K562 (cell line): ENCODE results near the gene SOWAHC.

Experiments
- CC2D1A ChIP-seq: fragments of 450-650 bp; IDR thresholded peaks from 2 replicates; pipeline ENCODE4 v1.6.1; 2017; ENCODE audit warnings: mild to moderate bottlenecking
- GATA2 ChIP-seq: sonication (generic); formaldehyde crosslinking; IDR thresholded peaks from 2 replicates; pipeline ENCODE4 v1.4.0; 2020; ENCODE audit warnings: mild to moderate bottlenecking, missing genetic modification reagents
- HCFC1 ChIP-seq: IDR thresholded peaks from 2 replicates; pipeline ENCODE4 v1.6.1; 2012; ENCODE audit warnings: low read depth, low read length, improper control_type of control experiment
- MAZ ChIP-seq, 2 experiments: fragments of 450-650 bp in 1 of 2; sonication (generic) in 1 of 2; formaldehyde crosslinking; IDR thresholded peaks in 1 of 2; conservative IDR thresholded peaks in 1 of 2; 2 replicates each; pipeline versions ENCODE4 v1.4.0 to v1.5.0; 2020; ENCODE audit warnings: mild to moderate bottlenecking in 1 of 2, missing genetic modification reagents in 1 of 2
- POLR2A ChIP-seq: fragments of 450-650 bp; conservative IDR thresholded peaks from 2 replicates; pipeline ENCODE4 v1.6.1; 2016
- POLR2AphosphoS5 ChIP-seq: IDR thresholded peaks from 2 replicates; pipeline ENCODE4 v1.6.1; 2011; ENCODE audit warnings: mild to moderate bottlenecking, low read depth, low read length, moderate library complexity; ENCODE audit not compliant: control insufficient read depth, insufficient read depth
- TOE1 ChIP-seq, 2 experiments: fragments of 450-650 bp in 1 of 2; sonication (generic) in 1 of 2; formaldehyde crosslinking in 1 of 2; IDR thresholded peaks; 2 replicates each; pipeline versions ENCODE4 v1.7.1 to v1.8.0; 2016 to 2022; ENCODE audit warnings: borderline replicate concordance in 2 of 2, mild to moderate bottlenecking in 2 of 2, antibody characterized with exemption in 1 of 2, inconsistent platforms in 1 of 2, low read depth in 1 of 2, missing genetic modification reagents in 1 of 2, moderate library complexity in 1 of 2
- ZNF436 ChIP-seq: fragments of 250-450, 450-650 bp; sonication (Bioruptor Pico); formaldehyde crosslinking; IDR thresholded peaks from 2 replicates; pipeline ENCODE4 v1.7.0; 2020; ENCODE audit warnings: mild to moderate bottlenecking
- TF ChIP-seq, protein P1 (sequence below): sonication (generic); formaldehyde crosslinking; IDR thresholded peaks from 2 replicates; pipeline ENCODE4 v1.9.0; 2022; ENCODE audit warnings: mild to moderate bottlenecking, missing genetic modification reagents
- TF ChIP-seq, protein P2 (sequence below), 3 experiments: IDR thresholded peaks in 2 of 3; conservative IDR thresholded peaks in 1 of 3; 2 replicates each; pipeline ENCODE4 v1.5.1; 2011 to 2012; ENCODE audit warnings: low read length in 3 of 3, mild to moderate bottlenecking in 3 of 3, control low read depth in 2 of 3, improper control_type of control experiment in 1 of 3, inconsistent platforms in 1 of 3, low read depth in 1 of 3, mixed read lengths in 1 of 3, moderate library complexity in 1 of 3; ENCODE audit not compliant: insufficient read depth in 2 of 3
- TF ChIP-seq, protein P3 (sequence below): fragments of 450-650 bp; formaldehyde crosslinking; IDR thresholded peaks from 2 replicates; pipeline ENCODE4 v1.4.0; 2022; ENCODE audit warnings: missing genetic modification characterization
- TF ChIP-seq, protein P4 (sequence below): fragments of 200-600 bp; sonication (generic); IDR thresholded peaks from one replicate; pipeline ENCODE4 v1.6.1; 2012; ENCODE audit warnings: mild to moderate bottlenecking, low read depth, low read length, inconsistent platforms
- TF ChIP-seq, protein P5 (sequence below), 2 experiments: fragments of 450-650 bp in 1 of 2; sonication (generic) in 1 of 2; formaldehyde crosslinking in 1 of 2; IDR thresholded peaks in 1 of 2; conservative IDR thresholded peaks in 1 of 2; 2 replicates each; pipeline versions ENCODE4 v1.6.1 to v1.8.1; 2016 to 2023; ENCODE audit warnings: mild to moderate bottlenecking in 2 of 2, moderate library complexity in 2 of 2, inconsistent platforms in 1 of 2, missing genetic modification reagents in 1 of 2

DNA sequence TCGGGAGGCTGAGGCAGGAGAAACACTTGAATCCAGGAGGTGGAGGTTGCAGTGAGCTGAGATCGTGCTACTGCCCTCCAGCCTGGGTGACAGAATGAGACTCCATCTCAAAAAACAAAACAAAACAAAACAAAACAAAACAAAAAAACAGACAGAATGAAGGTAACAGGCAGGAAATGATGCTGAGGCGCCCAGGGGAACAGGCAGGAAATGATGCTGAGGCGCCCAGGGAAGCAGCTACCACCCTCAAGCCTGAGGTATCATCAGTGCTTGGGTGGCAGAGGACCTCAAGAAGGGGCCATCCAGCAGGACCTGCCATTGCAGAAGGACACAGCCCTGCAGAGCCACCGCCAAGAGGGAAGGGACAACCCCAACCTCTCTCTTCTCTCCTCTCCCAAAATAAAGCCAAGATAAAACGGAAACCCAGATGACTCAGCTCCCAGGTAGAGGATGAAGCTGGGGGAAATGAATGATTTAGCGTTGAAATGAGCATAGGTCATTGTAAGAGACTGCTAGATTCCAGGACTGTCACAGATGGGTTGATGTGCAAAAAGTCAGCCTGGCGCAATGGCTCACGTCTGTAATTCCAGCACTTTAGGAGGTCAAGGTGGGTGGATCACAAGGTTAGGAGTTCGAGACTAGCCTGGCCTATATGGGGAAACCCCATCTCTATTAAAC is 19.3 kb downstream of the SOWAHC start:
- no peak for TF ChIP-seq ZNF436 (CRISPR knock-in tag)
- TF ChIP-seq, protein P1, sequence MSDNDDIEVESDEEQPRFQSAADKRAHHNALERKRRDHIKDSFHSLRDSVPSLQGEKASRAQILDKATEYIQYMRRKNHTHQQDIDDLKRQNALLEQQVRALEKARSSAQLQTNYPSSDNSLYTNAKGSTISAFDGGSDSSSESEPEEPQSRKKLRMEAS (CRISPR knock-in tag) = no peak
- TF ChIP-seq TOE1 (IDR thresholded peaks at IDR 0.05; ENCODE audit: borderline replicate concordance) = no peak
- TF ChIP-seq TOE1 (CRISPR knock-in tag; IDR thresholded peaks at IDR 0.05; ENCODE audit: borderline replicate concordance, low read depth) = no peak
- TF ChIP-seq, protein P2, sequence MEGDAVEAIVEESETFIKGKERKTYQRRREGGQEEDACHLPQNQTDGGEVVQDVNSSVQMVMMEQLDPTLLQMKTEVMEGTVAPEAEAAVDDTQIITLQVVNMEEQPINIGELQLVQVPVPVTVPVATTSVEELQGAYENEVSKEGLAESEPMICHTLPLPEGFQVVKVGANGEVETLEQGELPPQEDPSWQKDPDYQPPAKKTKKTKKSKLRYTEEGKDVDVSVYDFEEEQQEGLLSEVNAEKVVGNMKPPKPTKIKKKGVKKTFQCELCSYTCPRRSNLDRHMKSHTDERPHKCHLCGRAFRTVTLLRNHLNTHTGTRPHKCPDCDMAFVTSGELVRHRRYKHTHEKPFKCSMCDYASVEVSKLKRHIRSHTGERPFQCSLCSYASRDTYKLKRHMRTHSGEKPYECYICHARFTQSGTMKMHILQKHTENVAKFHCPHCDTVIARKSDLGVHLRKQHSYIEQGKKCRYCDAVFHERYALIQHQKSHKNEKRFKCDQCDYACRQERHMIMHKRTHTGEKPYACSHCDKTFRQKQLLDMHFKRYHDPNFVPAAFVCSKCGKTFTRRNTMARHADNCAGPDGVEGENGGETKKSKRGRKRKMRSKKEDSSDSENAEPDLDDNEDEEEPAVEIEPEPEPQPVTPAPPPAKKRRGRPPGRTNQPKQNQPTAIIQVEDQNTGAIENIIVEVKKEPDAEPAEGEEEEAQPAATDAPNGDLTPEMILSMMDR (IDR thresholded peaks at IDR 0.05 in 2 of 3, conservative IDR thresholded peaks at IDR 0.05 in 1 of 3; ENCODE audit: insufficient read depth in 2 of 3, low read depth in 1 of 3, low read length in 3 of 3) = no peak
- TF ChIP-seq POLR2A = no peak
- TF ChIP-seq CC2D1A = no peak
- TF ChIP-seq GATA2 = no peak
- TF ChIP-seq HCFC1 = no peak
- TF ChIP-seq, protein P3, sequence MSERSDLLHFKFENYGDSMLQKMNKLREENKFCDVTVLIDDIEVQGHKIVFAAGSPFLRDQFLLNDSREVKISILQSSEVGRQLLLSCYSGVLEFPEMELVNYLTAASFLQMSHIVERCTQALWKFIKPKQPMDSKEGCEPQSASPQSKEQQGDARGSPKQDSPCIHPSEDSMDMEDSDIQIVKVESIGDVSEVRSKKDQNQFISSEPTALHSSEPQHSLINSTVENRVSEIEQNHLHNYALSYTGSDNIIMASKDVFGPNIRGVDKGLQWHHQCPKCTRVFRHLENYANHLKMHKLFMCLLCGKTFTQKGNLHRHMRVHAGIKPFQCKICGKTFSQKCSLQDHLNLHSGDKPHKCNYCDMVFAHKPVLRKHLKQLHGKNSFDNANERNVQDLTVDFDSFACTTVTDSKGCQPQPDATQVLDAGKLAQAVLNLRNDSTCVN (CRISPR knock-in tag) = no peak
- no peak for TF ChIP-seq MAZ (CRISPR knock-in tag; conservative IDR thresholded peaks at IDR 0.05 in 1 of 2, IDR thresholded peaks at IDR 0.05 in 1 of 2)
- TF ChIP-seq, protein P4, sequence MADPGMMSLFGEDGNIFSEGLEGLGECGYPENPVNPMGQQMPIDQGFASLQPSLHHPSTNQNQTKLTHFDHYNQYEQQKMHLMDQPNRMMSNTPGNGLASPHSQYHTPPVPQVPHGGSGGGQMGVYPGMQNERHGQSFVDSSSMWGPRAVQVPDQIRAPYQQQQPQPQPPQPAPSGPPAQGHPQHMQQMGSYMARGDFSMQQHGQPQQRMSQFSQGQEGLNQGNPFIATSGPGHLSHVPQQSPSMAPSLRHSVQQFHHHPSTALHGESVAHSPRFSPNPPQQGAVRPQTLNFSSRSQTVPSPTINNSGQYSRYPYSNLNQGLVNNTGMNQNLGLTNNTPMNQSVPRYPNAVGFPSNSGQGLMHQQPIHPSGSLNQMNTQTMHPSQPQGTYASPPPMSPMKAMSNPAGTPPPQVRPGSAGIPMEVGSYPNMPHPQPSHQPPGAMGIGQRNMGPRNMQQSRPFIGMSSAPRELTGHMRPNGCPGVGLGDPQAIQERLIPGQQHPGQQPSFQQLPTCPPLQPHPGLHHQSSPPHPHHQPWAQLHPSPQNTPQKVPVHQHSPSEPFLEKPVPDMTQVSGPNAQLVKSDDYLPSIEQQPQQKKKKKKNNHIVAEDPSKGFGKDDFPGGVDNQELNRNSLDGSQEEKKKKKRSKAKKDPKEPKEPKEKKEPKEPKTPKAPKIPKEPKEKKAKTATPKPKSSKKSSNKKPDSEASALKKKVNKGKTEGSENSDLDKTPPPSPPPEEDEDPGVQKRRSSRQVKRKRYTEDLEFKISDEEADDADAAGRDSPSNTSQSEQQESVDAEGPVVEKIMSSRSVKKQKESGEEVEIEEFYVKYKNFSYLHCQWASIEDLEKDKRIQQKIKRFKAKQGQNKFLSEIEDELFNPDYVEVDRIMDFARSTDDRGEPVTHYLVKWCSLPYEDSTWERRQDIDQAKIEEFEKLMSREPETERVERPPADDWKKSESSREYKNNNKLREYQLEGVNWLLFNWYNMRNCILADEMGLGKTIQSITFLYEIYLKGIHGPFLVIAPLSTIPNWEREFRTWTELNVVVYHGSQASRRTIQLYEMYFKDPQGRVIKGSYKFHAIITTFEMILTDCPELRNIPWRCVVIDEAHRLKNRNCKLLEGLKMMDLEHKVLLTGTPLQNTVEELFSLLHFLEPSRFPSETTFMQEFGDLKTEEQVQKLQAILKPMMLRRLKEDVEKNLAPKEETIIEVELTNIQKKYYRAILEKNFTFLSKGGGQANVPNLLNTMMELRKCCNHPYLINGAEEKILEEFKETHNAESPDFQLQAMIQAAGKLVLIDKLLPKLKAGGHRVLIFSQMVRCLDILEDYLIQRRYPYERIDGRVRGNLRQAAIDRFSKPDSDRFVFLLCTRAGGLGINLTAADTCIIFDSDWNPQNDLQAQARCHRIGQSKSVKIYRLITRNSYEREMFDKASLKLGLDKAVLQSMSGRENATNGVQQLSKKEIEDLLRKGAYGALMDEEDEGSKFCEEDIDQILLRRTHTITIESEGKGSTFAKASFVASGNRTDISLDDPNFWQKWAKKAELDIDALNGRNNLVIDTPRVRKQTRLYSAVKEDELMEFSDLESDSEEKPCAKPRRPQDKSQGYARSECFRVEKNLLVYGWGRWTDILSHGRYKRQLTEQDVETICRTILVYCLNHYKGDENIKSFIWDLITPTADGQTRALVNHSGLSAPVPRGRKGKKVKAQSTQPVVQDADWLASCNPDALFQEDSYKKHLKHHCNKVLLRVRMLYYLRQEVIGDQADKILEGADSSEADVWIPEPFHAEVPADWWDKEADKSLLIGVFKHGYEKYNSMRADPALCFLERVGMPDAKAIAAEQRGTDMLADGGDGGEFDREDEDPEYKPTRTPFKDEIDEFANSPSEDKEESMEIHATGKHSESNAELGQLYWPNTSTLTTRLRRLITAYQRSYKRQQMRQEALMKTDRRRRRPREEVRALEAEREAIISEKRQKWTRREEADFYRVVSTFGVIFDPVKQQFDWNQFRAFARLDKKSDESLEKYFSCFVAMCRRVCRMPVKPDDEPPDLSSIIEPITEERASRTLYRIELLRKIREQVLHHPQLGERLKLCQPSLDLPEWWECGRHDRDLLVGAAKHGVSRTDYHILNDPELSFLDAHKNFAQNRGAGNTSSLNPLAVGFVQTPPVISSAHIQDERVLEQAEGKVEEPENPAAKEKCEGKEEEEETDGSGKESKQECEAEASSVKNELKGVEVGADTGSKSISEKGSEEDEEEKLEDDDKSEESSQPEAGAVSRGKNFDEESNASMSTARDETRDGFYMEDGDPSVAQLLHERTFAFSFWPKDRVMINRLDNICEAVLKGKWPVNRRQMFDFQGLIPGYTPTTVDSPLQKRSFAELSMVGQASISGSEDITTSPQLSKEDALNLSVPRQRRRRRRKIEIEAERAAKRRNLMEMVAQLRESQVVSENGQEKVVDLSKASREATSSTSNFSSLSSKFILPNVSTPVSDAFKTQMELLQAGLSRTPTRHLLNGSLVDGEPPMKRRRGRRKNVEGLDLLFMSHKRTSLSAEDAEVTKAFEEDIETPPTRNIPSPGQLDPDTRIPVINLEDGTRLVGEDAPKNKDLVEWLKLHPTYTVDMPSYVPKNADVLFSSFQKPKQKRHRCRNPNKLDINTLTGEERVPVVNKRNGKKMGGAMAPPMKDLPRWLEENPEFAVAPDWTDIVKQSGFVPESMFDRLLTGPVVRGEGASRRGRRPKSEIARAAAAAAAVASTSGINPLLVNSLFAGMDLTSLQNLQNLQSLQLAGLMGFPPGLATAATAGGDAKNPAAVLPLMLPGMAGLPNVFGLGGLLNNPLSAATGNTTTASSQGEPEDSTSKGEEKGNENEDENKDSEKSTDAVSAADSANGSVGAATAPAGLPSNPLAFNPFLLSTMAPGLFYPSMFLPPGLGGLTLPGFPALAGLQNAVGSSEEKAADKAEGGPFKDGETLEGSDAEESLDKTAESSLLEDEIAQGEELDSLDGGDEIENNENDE = no peak
- TF ChIP-seq POLR2AphosphoS5 = no peak
- TF ChIP-seq, protein P5, sequence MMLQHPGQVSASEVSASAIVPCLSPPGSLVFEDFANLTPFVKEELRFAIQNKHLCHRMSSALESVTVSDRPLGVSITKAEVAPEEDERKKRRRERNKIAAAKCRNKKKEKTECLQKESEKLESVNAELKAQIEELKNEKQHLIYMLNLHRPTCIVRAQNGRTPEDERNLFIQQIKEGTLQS (IDR thresholded peaks at IDR 0.05) = no peak
- TF ChIP-seq, protein P5 (CRISPR knock-in tag; conservative IDR thresholded peaks at IDR 0.05) = no peak
